Measurements from ENCODE around the gene CFAP61. TPM values are rescaled to one million over a fixed set of nuclear protein-coding genes. Genes with fewer than 3 reads are reported as not detected.
A peak's percentile ranks its signal among the peaks of the same experiment; 100 is the strongest.

The CFAP61 gene
- total RNA-seq, 4 donors from 2014 or later = 17.1 to 94.8 (median 41.4) TPM

- Histone ChIP-seq H3K36me3 (peaks cover 0 to 99% of the 10 kb centered on the region in 2 donors), H3K9me3 (no peaks in the 10 kb centered on the region), H3K27ac (no peak overlapping the region), H3K4me3 (no peak overlapping the region), H3K27me3 (no peaks in the 10 kb centered on the region), H3K4me1 (no peaks in the 10 kb centered on the region)
- ATAC-seq = no peak
- no peak for TF ChIP-seq POLR2A (IDR thresholded peaks at IDR 0.05)
- no peak for TF ChIP-seq CTCF (IDR thresholded peaks at IDR 0.05 in 4 of 5, conservative IDR thresholded peaks at IDR 0.05 in 1 of 5)
- intact Hi-C loops (cut with DNase I; ENCODE audit: low total_unique reads) = no loop called here
- in situ Hi-C loops (cut with MboI; ENCODE audit: low sequenced_read_pairs in 4 of 4) = no loop called here
- DNase-seq = no peak
Measured at GRCh38 chr20:20037960-20038359, 14.4 kb upstream of the CFAP61 start.

- ATAC-seq (no peak), DNase-seq (no peak)
- Histone ChIP-seq H3K27me3 (no peaks in the 10 kb centered on the region), H3K4me3 (no peak overlapping the region), H3K36me3 (peaks cover 0 to 99% of the 10 kb centered on the region in 2 donors), H3K4me1 (no peaks in the 10 kb centered on the region), H3K9me3 (no peaks in the 10 kb centered on the region), H3K27ac (no peak overlapping the region)
- TF ChIP-seq CTCF (IDR thresholded peaks at IDR 0.05 in 4 of 5, conservative IDR thresholded peaks at IDR 0.05 in 1 of 5) (no peak), POLR2A (IDR thresholded peaks at IDR 0.05) (no peak)
- intact Hi-C loops (cut with DNase I; ENCODE audit: low total_unique reads) = no loop called here
- in situ Hi-C loops (cut with MboI; ENCODE audit: low sequenced_read_pairs in 4 of 4) = no loop called here
Measured at GRCh38 chr20:20038586-20038985, 13.7 kb upstream of the CFAP61 start.

- Histone ChIP-seq H3K4me1 (no peaks in the 10 kb centered on the region), H3K4me3 (no peak overlapping the region), H3K36me3 (peaks cover 0 to 100% of the 10 kb centered on the region in 2 donors), H3K27ac (no peak overlapping the region), H3K9me3 (no peaks in the 10 kb centered on the region), H3K27me3 (no peaks in the 10 kb centered on the region)
- in situ Hi-C loops (cut with MboI; ENCODE audit: low sequenced_read_pairs in 4 of 4) = no loop called here
- ATAC-seq (no peak), DNase-seq (no peak)
- intact Hi-C loops (cut with DNase I; ENCODE audit: low total_unique reads) = loop anchor here (10.0 kb wide), 1 partner anchor 535 kb away; no protein-coding TSS in a partner anchor
- TF ChIP-seq POLR2A (IDR thresholded peaks at IDR 0.05) = no peak
- no peak for TF ChIP-seq CTCF (IDR thresholded peaks at IDR 0.05 in 4 of 5, conservative IDR thresholded peaks at IDR 0.05 in 1 of 5)
Measured at GRCh38 chr20:20039752-20040387, 12.5 kb upstream of the CFAP61 start.

- Histone ChIP-seq H3K4me3 (peak overlapping the region; percentile 79 to 97 (median 95)), H3K9me3 (no peaks in the 10 kb centered on the region), H3K27me3 (no peaks in the 10 kb centered on the region), H3K27ac (peak overlapping the region; percentile 84 to 95 (median 86)), H3K36me3 (peaks cover 0 to 41% of the 10 kb centered on the region in 2 donors), H3K4me1 (peaks cover 15 to 18% of the 10 kb centered on the region in 2 donors)
- TF ChIP-seq POLR2A (IDR thresholded peaks at IDR 0.05) = no peak
- TF ChIP-seq CTCF (IDR thresholded peaks at IDR 0.05 in 4 of 5, conservative IDR thresholded peaks at IDR 0.05 in 1 of 5) = no peak
- in situ Hi-C loops (cut with MboI; ENCODE audit: low sequenced_read_pairs in 4 of 4) = no loop called here
- DNase-seq (no peak), ATAC-seq (no peak)
- intact Hi-C loops (cut with DNase I; ENCODE audit: low total_unique reads) = loop anchor here (1.0 to 5.0 kb wide), 2 partner anchors 34 to 1251 kb away; partner anchors contain the start of genes NAA20 and XRN2
Measured at GRCh38 chr20:20051767-20052073, 612 bp upstream of the CFAP61 start.
